Stomach (tissue), 4 donors: ENCODE data around the gene SAFB.

ENCODE experiments used
- EP300 ChIP-seq: sonication (generic); formaldehyde crosslinking; IDR thresholded peaks from one replicate; pipeline ENCODE4 v1.6.1; 2017; ENCODE audit warnings: antibody characterized with exemption
- POLR2A ChIP-seq, 4 donors: fragments of 450-650 bp; IDR thresholded peaks; one replicate each; pipeline ENCODE4 v1.6.1; 2016; ENCODE audit warnings: antibody characterized with exemption in 4 of 4, control low read depth in 2 of 4, mild to moderate bottlenecking in 1 of 4, moderate library complexity in 1 of 4
- POLR2AphosphoS5 ChIP-seq, 3 donors: sonication (generic); formaldehyde crosslinking; IDR thresholded peaks; one replicate each; pipeline ENCODE4 v1.6.1; 2016; ENCODE audit warnings: antibody characterized with exemption in 3 of 3
- TF ChIP-seq, protein P1 (sequence below), 7 experiments: fragments of 450-650 bp in 4 of 7; fragments of 200-600 bp in 3 of 7; sonication (generic) in 3 of 7; IDR thresholded peaks; one replicate each; pipeline ENCODE4 v1.5.1; 2016 to 2019; ENCODE audit warnings: antibody characterized with exemption in 7 of 7, control low read depth in 2 of 7, mild to moderate bottlenecking in 1 of 7

DNA sequence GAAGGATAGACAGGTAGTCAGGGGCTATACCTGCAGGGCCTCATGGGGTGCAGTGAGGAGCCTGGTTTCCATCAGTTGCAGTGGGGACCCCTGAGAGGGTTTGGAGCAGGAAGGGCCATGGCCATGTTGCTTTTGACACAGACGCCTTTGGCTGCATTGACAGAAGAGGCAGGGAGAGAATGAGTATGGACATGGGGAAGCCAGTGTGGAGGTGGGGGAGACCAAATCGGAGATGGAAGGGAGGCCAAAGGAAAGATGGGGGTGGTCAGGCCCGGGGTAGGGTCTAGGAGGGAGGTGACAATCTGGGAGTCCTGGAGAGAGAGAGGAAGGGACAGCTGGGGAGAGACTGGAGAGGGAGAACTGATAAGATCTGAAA lies 59.2 kb downstream of the SAFB start:
- TF ChIP-seq, protein P1, sequence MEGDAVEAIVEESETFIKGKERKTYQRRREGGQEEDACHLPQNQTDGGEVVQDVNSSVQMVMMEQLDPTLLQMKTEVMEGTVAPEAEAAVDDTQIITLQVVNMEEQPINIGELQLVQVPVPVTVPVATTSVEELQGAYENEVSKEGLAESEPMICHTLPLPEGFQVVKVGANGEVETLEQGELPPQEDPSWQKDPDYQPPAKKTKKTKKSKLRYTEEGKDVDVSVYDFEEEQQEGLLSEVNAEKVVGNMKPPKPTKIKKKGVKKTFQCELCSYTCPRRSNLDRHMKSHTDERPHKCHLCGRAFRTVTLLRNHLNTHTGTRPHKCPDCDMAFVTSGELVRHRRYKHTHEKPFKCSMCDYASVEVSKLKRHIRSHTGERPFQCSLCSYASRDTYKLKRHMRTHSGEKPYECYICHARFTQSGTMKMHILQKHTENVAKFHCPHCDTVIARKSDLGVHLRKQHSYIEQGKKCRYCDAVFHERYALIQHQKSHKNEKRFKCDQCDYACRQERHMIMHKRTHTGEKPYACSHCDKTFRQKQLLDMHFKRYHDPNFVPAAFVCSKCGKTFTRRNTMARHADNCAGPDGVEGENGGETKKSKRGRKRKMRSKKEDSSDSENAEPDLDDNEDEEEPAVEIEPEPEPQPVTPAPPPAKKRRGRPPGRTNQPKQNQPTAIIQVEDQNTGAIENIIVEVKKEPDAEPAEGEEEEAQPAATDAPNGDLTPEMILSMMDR (IDR thresholded peaks at IDR 0.05) = no peak
- TF ChIP-seq EP300 = no peak
- no peak for TF ChIP-seq POLR2A (IDR thresholded peaks at IDR 0.05)
- no peak for TF ChIP-seq POLR2AphosphoS5 (IDR thresholded peaks at IDR 0.05)
